ENCODE data around the gene FOXO6. TPM values are rescaled to one million over a fixed set of nuclear protein-coding genes. Genes with fewer than 3 reads are reported as not detected.

The FOXO6 gene
- total and polyA plus RNA-seq, 9 of the 15 experiments (the other 6 are each of a cell fraction or from before 2014, with no cell fraction given): 0.04 to 0.31 (median 0.12) TPM; not detected in 5

DNA sequence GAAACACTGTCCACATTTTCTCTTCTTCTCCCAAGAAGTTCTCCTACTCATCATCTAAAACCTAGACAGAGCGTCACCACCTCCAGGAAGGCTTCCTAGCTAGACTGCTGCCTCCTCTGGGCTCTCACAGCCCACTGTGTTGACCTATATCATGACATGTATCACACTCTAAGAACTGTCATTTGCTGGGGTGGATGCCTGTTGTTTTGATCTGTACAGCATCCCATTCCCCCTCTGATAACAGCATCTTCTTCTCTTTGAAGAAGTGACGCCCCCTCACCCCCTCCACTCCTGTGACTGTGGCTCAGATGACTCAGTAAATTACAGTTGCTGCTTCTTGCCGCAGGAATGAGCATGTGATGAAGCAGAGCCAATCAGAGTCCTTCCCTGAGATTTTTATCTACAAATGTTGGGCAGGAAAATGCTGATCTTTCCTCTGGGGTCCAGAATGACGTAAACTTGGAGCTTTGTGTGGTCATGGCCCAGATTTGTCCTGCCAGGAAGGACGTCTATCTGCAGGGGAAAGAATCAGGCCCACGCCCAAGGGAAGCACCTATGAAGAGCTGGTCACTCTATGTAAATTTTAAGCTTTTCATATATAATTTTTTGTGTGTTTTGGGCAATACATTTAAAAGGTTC is 28.0 kb upstream of the FOXO6 start (continued):
- TF ChIP-seq, protein P1, sequence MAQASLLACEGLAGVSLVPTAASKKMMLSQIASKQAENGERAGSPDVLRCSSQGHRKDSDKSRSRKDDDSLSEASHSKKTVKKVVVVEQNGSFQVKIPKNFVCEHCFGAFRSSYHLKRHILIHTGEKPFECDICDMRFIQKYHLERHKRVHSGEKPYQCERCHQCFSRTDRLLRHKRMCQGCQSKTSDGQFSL (CRISPR knock-in tag; IDR thresholded peaks at IDR 0.05): peak; percentile 71; the same call in 1 of the 2 replicates
- TF ChIP-seq, protein P1 (tag; IDR thresholded peaks at IDR 0.05): no peak
- TF ChIP-seq, protein P2, sequence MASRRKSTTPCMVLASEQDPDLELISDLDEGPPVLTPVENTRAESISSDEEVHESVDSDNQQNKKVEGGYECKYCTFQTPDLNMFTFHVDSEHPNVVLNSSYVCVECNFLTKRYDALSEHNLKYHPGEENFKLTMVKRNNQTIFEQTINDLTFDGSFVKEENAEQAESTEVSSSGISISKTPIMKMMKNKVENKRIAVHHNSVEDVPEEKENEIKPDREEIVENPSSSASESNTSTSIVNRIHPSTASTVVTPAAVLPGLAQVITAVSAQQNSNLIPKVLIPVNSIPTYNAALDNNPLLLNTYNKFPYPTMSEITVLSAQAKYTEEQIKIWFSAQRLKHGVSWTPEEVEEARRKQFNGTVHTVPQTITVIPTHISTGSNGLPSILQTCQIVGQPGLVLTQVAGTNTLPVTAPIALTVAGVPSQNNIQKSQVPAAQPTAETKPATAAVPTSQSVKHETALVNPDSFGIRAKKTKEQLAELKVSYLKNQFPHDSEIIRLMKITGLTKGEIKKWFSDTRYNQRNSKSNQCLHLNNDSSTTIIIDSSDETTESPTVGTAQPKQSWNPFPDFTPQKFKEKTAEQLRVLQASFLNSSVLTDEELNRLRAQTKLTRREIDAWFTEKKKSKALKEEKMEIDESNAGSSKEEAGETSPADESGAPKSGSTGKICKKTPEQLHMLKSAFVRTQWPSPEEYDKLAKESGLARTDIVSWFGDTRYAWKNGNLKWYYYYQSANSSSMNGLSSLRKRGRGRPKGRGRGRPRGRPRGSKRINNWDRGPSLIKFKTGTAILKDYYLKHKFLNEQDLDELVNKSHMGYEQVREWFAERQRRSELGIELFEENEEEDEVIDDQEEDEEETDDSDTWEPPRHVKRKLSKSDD (conservative IDR thresholded peaks at IDR 0.05; ENCODE audit: low read length): no peak
- TF ChIP-seq ZNF830 (CRISPR knock-in tag; IDR thresholded peaks at IDR 0.05) (no peak), KHSRP (IDR thresholded peaks at IDR 0.05) (no peak; the same call in 1 of the 2 replicates), IFI16 (CRISPR knock-in tag; IDR thresholded peaks at IDR 0.05) (no peak), SMAD1 (IDR thresholded peaks at IDR 0.05; ENCODE audit: low read depth, low read length, partially characterized antibody) (no peak), BRCA1 (IDR thresholded peaks at IDR 0.05) (no peak), BRCA1 (CRISPR knock-in tag; IDR thresholded peaks at IDR 0.05) (no peak), MIER1 (IDR thresholded peaks at IDR 0.05; ENCODE audit: low read depth) (no peak), ZNF695 (CRISPR knock-in tag; IDR thresholded peaks at IDR 0.05) (no peak), TAF7 (tag; IDR thresholded peaks at IDR 0.05) (no peak), DPF2 (IDR thresholded peaks at IDR 0.05) (peak; percentile 67), PTBP1 (IDR thresholded peaks at IDR 0.05; ENCODE audit: low read depth, low read length) (no peak), EHMT2 (IDR thresholded peaks at IDR 0.05) (no peak), NR1H2 (CRISPR knock-in tag; IDR thresholded peaks at IDR 0.05) (no peak), ZNF76 (CRISPR knock-in tag; IDR thresholded peaks at IDR 0.05; ENCODE audit: borderline replicate concordance) (no peak)
- TF ChIP-seq, protein P3, sequence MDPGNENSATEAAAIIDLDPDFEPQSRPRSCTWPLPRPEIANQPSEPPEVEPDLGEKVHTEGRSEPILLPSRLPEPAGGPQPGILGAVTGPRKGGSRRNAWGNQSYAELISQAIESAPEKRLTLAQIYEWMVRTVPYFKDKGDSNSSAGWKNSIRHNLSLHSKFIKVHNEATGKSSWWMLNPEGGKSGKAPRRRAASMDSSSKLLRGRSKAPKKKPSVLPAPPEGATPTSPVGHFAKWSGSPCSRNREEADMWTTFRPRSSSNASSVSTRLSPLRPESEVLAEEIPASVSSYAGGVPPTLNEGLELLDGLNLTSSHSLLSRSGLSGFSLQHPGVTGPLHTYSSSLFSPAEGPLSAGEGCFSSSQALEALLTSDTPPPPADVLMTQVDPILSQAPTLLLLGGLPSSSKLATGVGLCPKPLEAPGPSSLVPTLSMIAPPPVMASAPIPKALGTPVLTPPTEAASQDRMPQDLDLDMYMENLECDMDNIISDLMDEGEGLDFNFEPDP (CRISPR knock-in tag; IDR thresholded peaks at IDR 0.05): no peak
- TF ChIP-seq, protein P4, sequence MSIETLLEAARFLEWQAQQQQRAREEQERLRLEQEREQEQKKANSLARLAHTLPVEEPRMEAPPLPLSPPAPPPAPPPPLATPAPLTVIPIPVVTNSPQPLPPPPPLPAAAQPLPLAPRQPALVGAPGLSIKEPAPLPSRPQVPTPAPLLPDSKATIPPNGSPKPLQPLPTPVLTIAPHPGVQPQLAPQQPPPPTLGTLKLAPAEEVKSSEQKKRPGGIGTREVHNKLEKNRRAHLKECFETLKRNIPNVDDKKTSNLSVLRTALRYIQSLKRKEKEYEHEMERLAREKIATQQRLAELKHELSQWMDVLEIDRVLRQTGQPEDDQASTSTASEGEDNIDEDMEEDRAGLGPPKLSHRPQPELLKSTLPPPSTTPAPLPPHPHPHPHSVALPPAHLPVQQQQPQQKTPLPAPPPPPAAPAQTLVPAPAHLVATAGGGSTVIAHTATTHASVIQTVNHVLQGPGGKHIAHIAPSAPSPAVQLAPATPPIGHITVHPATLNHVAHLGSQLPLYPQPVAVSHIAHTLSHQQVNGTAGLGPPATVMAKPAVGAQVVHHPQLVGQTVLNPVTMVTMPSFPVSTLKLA (conservative IDR thresholded peaks at IDR 0.05): no peak
- TF ChIP-seq, protein P5, sequence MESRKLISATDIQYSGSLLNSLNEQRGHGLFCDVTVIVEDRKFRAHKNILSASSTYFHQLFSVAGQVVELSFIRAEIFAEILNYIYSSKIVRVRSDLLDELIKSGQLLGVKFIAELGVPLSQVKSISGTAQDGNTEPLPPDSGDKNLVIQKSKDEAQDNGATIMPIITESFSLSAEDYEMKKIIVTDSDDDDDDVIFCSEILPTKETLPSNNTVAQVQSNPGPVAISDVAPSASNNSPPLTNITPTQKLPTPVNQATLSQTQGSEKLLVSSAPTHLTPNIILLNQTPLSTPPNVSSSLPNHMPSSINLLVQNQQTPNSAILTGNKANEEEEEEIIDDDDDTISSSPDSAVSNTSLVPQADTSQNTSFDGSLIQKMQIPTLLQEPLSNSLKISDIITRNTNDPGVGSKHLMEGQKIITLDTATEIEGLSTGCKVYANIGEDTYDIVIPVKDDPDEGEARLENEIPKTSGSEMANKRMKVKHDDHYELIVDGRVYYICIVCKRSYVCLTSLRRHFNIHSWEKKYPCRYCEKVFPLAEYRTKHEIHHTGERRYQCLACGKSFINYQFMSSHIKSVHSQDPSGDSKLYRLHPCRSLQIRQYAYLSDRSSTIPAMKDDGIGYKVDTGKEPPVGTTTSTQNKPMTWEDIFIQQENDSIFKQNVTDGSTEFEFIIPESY (CRISPR knock-in tag; IDR thresholded peaks at IDR 0.05): no peak
- TF ChIP-seq, protein P6, sequence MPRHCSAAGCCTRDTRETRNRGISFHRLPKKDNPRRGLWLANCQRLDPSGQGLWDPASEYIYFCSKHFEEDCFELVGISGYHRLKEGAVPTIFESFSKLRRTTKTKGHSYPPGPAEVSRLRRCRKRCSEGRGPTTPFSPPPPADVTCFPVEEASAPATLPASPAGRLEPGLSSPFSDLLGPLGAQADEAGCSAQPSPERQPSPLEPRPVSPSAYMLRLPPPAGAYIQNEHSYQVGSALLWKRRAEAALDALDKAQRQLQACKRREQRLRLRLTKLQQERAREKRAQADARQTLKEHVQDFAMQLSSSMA (CRISPR knock-in tag; IDR thresholded peaks at IDR 0.05): no peak

All from K562 (cell line).